Activated CD8-positive, alpha-beta T cell treated with anti-CD3 and anti-CD28 coated beads for 36 hours (primary cell): ENCODE results near the gene SMURF2. TPM values are rescaled to one million over a fixed set of nuclear protein-coding genes. Genes with fewer than 3 reads are reported as not detected.

ENCODE experiments used
- ATAC-seq: fragments of 200-7000 bp; cut with Tn5 transposase; one replicate; pipeline ENCODE4 v1.10.0; 2021; ENCODE audit warnings: mild to moderate bottlenecking, moderate library complexity
- CTCF ChIA-PET: fragments of 350-600 bp; sonication (Branson Sonifier 250); formaldehyde crosslinking; loops from one replicate; lab custom pipeline; 2021; ENCODE audit warnings: antibody characterized with exemption; lab: Charles Lee
- POLR2A ChIA-PET: fragments of 350-600 bp; sonication (Branson Sonifier 250); formaldehyde crosslinking; loops from one replicate; lab custom pipeline; 2021; ENCODE audit warnings: antibody characterized with exemption; lab: Charles Lee
- DNase-seq: peaks from one replicate; pipeline ENCODE4 v3.0.0-alpha.2; 2020
- H3K27ac Mint-ChIP-seq: one replicate; pipeline ENCODE4 v1.8.0; 2021; ENCODE audit warnings: mild to moderate bottlenecking, mixed read lengths
- H3K27me3 Mint-ChIP-seq: one replicate; pipeline ENCODE4 v1.8.0; 2021; ENCODE audit warnings: mixed read lengths
- H3K36me3 Mint-ChIP-seq: one replicate; pipeline ENCODE4 v1.8.0; 2021; ENCODE audit warnings: low read depth, mixed read lengths
- H3K4me1 Mint-ChIP-seq: one replicate; pipeline ENCODE4 v1.8.0; 2021; ENCODE audit warnings: low read depth, mixed read lengths
- H3K4me3 Mint-ChIP-seq: one replicate; pipeline ENCODE4 v1.8.0; 2021; ENCODE audit warnings: mild to moderate bottlenecking, moderate library complexity, mixed read lengths
- H3K9me3 Mint-ChIP-seq: one replicate; pipeline ENCODE4 v1.8.0; 2021; ENCODE audit warnings: mixed read lengths
- CTCF ChIP-seq: fragments of 200-600 bp; IDR thresholded peaks from one replicate; pipeline ENCODE4 v1.8.0; 2022; ENCODE audit warnings: antibody characterized with exemption, mild to moderate bottlenecking
- intact Hi-C: fragments of 100-400 bp; cut with micrococcal nuclease; formaldehyde crosslinking; loops from one replicate; pipeline ENCODE4 v1.10.0; 2022
- total RNA-seq, 2 experiments: library from RNA; stranded (reverse); gene quantifications; one replicate each; pipeline ENCODE4 v1.2.3, GENCODE V29; 2021

The SMURF2 gene
- total RNA-seq, 2 experiments from 2014 or later: 13.8 to 13.9 TPM

DNA sequence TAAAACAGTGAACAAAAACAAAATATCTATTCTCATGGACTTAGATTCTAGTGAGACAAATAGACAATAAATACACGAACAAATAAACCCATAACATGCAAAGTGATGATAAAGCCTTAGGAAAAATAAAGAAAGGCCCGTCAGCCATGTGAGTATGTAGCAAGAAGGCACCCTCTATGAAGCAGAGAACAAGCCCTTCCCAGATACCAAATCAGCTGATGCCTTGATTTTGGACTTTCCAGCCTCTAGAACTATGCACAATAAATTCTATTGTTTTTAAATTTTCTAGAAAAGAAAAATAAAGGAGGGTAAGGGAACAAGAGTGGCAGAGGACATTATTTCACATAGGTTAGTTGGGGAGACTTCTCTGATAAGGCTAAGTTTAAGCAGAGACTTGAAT lies 40.7 kb upstream of the SMURF2 start:
- Mint-ChIP-seq H3K4me1 (peaks cover 6% of the 10 kb centered on the region), H3K36me3 (no peaks in the 10 kb centered on the region), H3K4me3 (no peak overlapping the region), H3K27ac (no peak overlapping the region), H3K27me3 (no peaks in the 10 kb centered on the region), H3K9me3 (no peaks in the 10 kb centered on the region)
- TF ChIP-seq CTCF: no peak
- intact Hi-C loops: no loop called here
- ATAC-seq: no peak
- ChIA-PET POLR2A (no interaction called here), CTCF (no interaction called here)
- DNase-seq: no peak

DNA sequence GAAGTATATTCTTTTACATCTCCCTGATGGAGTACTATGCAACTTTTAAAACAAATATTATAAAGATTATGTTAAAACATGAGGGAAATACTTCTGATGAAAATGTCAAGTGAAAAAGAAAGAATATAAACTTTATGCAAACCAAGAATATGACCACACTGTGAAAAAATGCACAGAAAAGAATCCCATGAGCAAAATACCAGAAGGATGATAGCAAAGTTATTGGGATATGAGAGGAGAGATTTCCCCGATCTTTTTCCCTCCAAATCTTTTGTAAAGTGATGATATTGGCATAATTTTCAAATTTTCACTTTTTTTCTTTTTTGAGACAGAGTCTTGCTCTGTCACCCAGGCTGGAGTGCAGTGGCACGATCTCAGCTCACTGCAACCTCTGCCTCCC lies 36.6 kb upstream of the SMURF2 start:
- ChIA-PET CTCF (interaction anchor here (0.6 to 1.7 kb wide), 2 partner anchors 12 to 22 kb away, joined by 3 to 5 read pairs; no protein-coding TSS in a partner anchor), POLR2A (no interaction called here)
- Mint-ChIP-seq H3K9me3 (no peaks in the 10 kb centered on the region), H3K4me3 (no peak overlapping the region), H3K36me3 (no peaks in the 10 kb centered on the region), H3K27ac (no peak overlapping the region), H3K4me1 (no peaks in the 10 kb centered on the region), H3K27me3 (no peaks in the 10 kb centered on the region)
- no peak for TF ChIP-seq CTCF
- no peak for ATAC-seq
- intact Hi-C loops: no loop called here
- no peak for DNase-seq

DNA sequence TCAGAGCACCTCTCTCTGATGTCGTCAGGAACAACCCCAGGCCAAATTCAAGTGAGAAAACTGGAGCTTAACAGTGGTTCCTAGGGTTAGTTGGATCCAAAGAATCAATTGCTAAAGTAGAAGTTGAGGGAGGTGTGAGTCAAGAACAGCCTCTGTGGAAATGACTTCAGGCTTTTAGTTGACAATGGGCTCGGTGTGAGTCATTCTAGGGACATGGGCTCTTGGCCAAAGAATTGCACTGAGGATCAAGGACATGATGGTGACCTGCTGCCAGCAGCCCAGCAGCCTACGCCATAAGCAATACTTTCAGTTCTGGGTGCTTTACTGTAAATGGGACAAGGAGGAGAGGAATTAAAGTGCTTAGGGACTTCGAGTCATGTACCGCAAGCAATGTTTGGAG lies 32.1 kb upstream of the SMURF2 start:
- Mint-ChIP-seq H3K9me3 (no peaks in the 10 kb centered on the region), H3K4me1 (no peaks in the 10 kb centered on the region), H3K36me3 (no peaks in the 10 kb centered on the region), H3K27me3 (no peaks in the 10 kb centered on the region), H3K4me3 (no peak overlapping the region), H3K27ac (no peak overlapping the region)
- no peak for ATAC-seq
- no peak for DNase-seq
- TF ChIP-seq CTCF: no peak
- intact Hi-C loops: no loop called here
- ChIA-PET CTCF (no interaction called here), POLR2A (no interaction called here)

GRCh38 chr17:64692187-64692586 lies 30.1 kb upstream of the SMURF2 start:
- DNase-seq: no peak
- POLR2A ChIA-PET: no interaction called here
- H3K4me3 Mint-ChIP-seq: no peak overlapping the region
- intact Hi-C loops: no loop called here
- TF ChIP-seq CTCF: no peak
- H3K27ac Mint-ChIP-seq: no peak overlapping the region
- CTCF ChIA-PET: no interaction called here
- no peaks in the 10 kb centered on the region for H3K36me3 Mint-ChIP-seq
- ATAC-seq: no peak
- no peaks in the 10 kb centered on the region for H3K27me3 Mint-ChIP-seq
- H3K9me3 Mint-ChIP-seq: no peaks in the 10 kb centered on the region
- H3K4me1 Mint-ChIP-seq: no peaks in the 10 kb centered on the region

- H3K9me3 Mint-ChIP-seq: no peaks in the 10 kb centered on the region
- ChIA-PET CTCF (interaction anchor here (0.9 kb wide), 1 partner anchor 19 kb away, joined by 3 read pairs; no protein-coding TSS in a partner anchor), POLR2A (no interaction called here)
- no peak for TF ChIP-seq CTCF
- no peak for DNase-seq
- no peaks in the 10 kb centered on the region for H3K4me1 Mint-ChIP-seq
- no peak for ATAC-seq
- H3K36me3 Mint-ChIP-seq: no peaks in the 10 kb centered on the region
- no peak overlapping the region for H3K27ac Mint-ChIP-seq
- no peaks in the 10 kb centered on the region for H3K27me3 Mint-ChIP-seq
- H3K4me3 Mint-ChIP-seq: no peak overlapping the region
- intact Hi-C loops: no loop called here
Measured at GRCh38 chr17:64689106-64689505, 27.0 kb upstream of the SMURF2 start.
